Measurements from ENCODE around the gene PRUNE2.

GRCh38 chr9:76691517-76692313, 214.2 kb downstream of the PRUNE2 start:
- TF ChIP-seq YY1 (IDR thresholded peaks at IDR 0.05; ENCODE audit: low read depth, low read length) (peak; percentile 72; the same call in 1 of the 2 replicates), TAF1 (IDR thresholded peaks at IDR 0.05; ENCODE audit: low read depth, low read length) (peak; percentile 44; the same call in 1 of the 2 replicates), BACH1 (IDR thresholded peaks at IDR 0.05; ENCODE audit: low read length) (no peak), POLR2AphosphoS5 (IDR thresholded peaks at IDR 0.05; ENCODE audit: low read depth, low read length) (no peak), CTCF (IDR thresholded peaks at IDR 0.05; ENCODE audit: control extremely low read depth in 1 of 3, insufficient read depth in 1 of 3, low read depth in 1 of 3, low read length in 3 of 3) (no peak), POLR2A (IDR thresholded peaks at IDR 0.05; ENCODE audit: control extremely low read depth in 1 of 2, low read depth in 2 of 2, low read length in 2 of 2) (no peak), USF2 (IDR thresholded peaks at IDR 0.05; ENCODE audit: low read length) (peak; percentile 75), SAP30 (IDR thresholded peaks at IDR 0.05; ENCODE audit: insufficient read depth, insufficient replicate concordance, low read length) (no peak), SP1 (IDR thresholded peaks at IDR 0.05; ENCODE audit: low read depth, low read length) (no peak), BCL11A (IDR thresholded peaks at IDR 0.05; ENCODE audit: low read depth in 2 of 2, low read length in 2 of 2) (no peak), TBP (IDR thresholded peaks at IDR 0.05; ENCODE audit: low read depth, low read length) (no peak), CHD7 (IDR thresholded peaks at IDR 0.05; ENCODE audit: insufficient replicate concordance, low read length) (no peak), GABPA (IDR thresholded peaks at IDR 0.05; ENCODE audit: borderline replicate concordance, insufficient read depth, low read length) (no peak), TCF12 (IDR thresholded peaks at IDR 0.05; ENCODE audit: low read depth, low read length) (no peak)

All from H1 (cell line).